Measurements from ENCODE around the gene MAK.

DNA sequence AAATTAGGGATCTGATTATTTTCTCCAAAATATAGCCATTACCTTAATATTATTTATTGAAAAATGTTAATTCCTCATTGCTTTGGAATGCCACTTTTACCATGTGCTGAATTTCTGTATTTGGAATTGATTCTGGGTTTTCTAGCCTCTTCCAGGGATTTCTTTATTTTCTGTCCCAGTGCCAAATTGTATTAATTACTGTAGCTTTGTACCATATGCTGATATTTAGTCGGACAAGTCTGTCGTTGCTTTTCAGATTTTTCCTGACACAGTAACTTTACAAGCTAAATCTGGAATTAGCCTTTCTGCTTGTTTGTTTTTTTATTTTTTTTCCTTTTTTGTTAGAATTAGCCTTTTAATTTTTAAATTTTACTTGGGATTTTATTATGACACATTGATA, 101.6 kb downstream of the MAK start:
- TF ChIP-seq, protein P1, sequence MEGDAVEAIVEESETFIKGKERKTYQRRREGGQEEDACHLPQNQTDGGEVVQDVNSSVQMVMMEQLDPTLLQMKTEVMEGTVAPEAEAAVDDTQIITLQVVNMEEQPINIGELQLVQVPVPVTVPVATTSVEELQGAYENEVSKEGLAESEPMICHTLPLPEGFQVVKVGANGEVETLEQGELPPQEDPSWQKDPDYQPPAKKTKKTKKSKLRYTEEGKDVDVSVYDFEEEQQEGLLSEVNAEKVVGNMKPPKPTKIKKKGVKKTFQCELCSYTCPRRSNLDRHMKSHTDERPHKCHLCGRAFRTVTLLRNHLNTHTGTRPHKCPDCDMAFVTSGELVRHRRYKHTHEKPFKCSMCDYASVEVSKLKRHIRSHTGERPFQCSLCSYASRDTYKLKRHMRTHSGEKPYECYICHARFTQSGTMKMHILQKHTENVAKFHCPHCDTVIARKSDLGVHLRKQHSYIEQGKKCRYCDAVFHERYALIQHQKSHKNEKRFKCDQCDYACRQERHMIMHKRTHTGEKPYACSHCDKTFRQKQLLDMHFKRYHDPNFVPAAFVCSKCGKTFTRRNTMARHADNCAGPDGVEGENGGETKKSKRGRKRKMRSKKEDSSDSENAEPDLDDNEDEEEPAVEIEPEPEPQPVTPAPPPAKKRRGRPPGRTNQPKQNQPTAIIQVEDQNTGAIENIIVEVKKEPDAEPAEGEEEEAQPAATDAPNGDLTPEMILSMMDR (conservative IDR thresholded peaks at IDR 0.05; ENCODE audit: low read length) = no peak
- TF ChIP-seq EZH2phosphoT487 (IDR thresholded peaks at IDR 0.05; ENCODE audit: borderline replicate concordance, low read depth, low read length) = no peak

Measured in OCI-LY7 (cell line).